OCI-LY7 (cell line): ENCODE data around the gene MTG2. TPM values are rescaled to one million over a fixed set of nuclear protein-coding genes. Genes with fewer than 3 reads are reported as not detected.

Source experiments
- BruUV-seq: library from RNA; stranded (reverse); fragments of 400-500 nt; replicated peaks from 2 replicates; lab custom pipeline; 2021; lab: Mats Ljungman, UMichigan
- CTCF ChIA-PET: fragments of 300-600 bp; sonication (Branson Sonifier 250); formaldehyde crosslinking; loops from one replicate; lab custom pipeline; 2022; ENCODE audit warnings: antibody characterized with exemption; ENCODE audit not compliant: unreplicated experiment; lab: Charles Lee
- POLR2A ChIA-PET: fragments of 300-600 bp; sonication (Branson Sonifier 250); formaldehyde crosslinking; loops from one replicate; lab custom pipeline; 2022; ENCODE audit warnings: antibody characterized with exemption; lab: Charles Lee
- DNase-seq: peaks from one replicate; pipeline ENCODE4 v3.0.0-alpha.2; 2015; ENCODE audit warnings: low spot score
- H2AFZ ChIP-seq: fragments of 200-600 bp; sonication (generic), shearing (Covaris generic); 2 replicates; pipeline ENCODE4 v1.6.1; 2014; ENCODE audit warnings: mild to moderate bottlenecking, antibody characterized with exemption, low read length, moderate library complexity
- H3K27ac ChIP-seq: fragments of 200-600 bp; sonication (generic); 2 replicates; pipeline ENCODE4 v1.5.1; 2014; ENCODE audit warnings: mixed run types, low read depth, mild to moderate bottlenecking, moderate library complexity, low read length, inconsistent platforms; ENCODE audit not compliant: poor library complexity, severe bottlenecking
- H3K36me3 ChIP-seq: fragments of 200-600 bp; sonication (generic); 2 replicates; pipeline ENCODE4 v1.6.1; 2014; ENCODE audit warnings: mild to moderate bottlenecking, antibody characterized with exemption, low read length, moderate library complexity, mixed read lengths; ENCODE audit not compliant: insufficient read depth
- H3K4me1 ChIP-seq: fragments of 200-600 bp; sonication (generic); 2 replicates; pipeline ENCODE4 v1.5.1; 2014; ENCODE audit warnings: mild to moderate bottlenecking, low read length; ENCODE audit not compliant: insufficient read depth, poor library complexity, severe bottlenecking
- H3K4me2 ChIP-seq: fragments of 200-600 bp; sonication (generic); 2 replicates; pipeline ENCODE4 v1.6.1; 2014; ENCODE audit warnings: mild to moderate bottlenecking, low read length
- H3K4me3 ChIP-seq: fragments of 200-600 bp; sonication (generic); 2 replicates; pipeline ENCODE4 v1.5.1; 2014; ENCODE audit warnings: mild to moderate bottlenecking, low read depth, low read length; ENCODE audit not compliant: poor library complexity, severe bottlenecking
- H3K79me2 ChIP-seq: fragments of 200-600 bp; sonication (generic); 2 replicates; pipeline ENCODE4 v1.6.1; 2016; ENCODE audit warnings: low read depth, mild to moderate bottlenecking, low read length, moderate library complexity, mixed read lengths; ENCODE audit not compliant: insufficient read depth
- H3K9me2 ChIP-seq: fragments of 200-600 bp; sonication (generic); 2 replicates; pipeline ENCODE4 v1.6.1; 2016; ENCODE audit warnings: mild to moderate bottlenecking, low read length, mixed read lengths; ENCODE audit not compliant: insufficient read depth
- H3K9me3 ChIP-seq: fragments of 200-600 bp; sonication (generic); 2 replicates; pipeline ENCODE4 v1.6.1; 2014; ENCODE audit warnings: mild to moderate bottlenecking, mixed run types, low read length, mixed read lengths
- H4K20me1 ChIP-seq: fragments of 200-600 bp; sonication (generic); 2 replicates; pipeline ENCODE4 v1.6.1; 2014; ENCODE audit warnings: mild to moderate bottlenecking, antibody characterized with exemption, low read length, moderate library complexity, mixed read lengths; ENCODE audit not compliant: insufficient read depth
- EZH2phosphoT487 ChIP-seq: fragments of 200-600 bp; sonication (generic); IDR thresholded peaks from 2 replicates; pipeline ENCODE4 v1.6.1; 2018; ENCODE audit warnings: low read depth, borderline replicate concordance, mild to moderate bottlenecking, mixed run types, antibody characterized with exemption, low read length, moderate library complexity, mixed read lengths
- intact Hi-C: fragments of 100-400 bp; cut with micrococcal nuclease; formaldehyde crosslinking; loops from one replicate; pipeline ENCODE4 v1.10.0; 2022; ENCODE audit not compliant: unreplicated experiment
- total RNA-seq, 2 experiments: library from RNA; depleted of rRNA in 1 of 2; stranded (reverse); fragments of >200 nt in 1 of 2; shearing (Covaris generic) in 1 of 2; gene quantifications; 2 replicates each; pipeline ENCODE4 v1.2.3, GENCODE V29; 2014 to 2022
- TF ChIP-seq, protein P1 (sequence below): fragments of 200-600 bp; sonication (generic); conservative IDR thresholded peaks from 2 replicates; pipeline ENCODE4 v1.5.1; 2014; ENCODE audit warnings: mild to moderate bottlenecking, antibody characterized with exemption, low read length, moderate library complexity, mixed read lengths

MTG2 gene
- total RNA-seq, 2 experiments from 2014 or later: 24.1 to 37.5 TPM

DNA sequence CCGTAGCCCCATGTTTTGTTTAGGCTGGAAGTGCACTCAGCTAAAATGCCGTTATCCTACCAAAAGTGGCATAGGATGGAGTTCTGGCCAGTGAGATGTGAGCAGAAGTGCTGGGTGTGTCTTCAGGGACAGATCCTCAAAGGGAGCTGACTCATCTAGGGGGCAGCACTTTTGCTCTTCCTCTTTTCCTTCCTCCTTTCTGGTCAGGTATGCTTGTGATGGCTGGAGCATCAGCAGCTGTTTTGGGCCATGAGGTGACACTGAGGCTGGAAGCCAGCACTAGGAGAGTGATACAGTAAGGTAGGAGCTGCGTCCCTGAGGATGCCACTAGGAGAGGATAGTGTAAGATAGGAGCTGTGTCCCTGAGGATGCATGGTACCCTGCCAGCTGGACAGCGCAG, 50.9 kb downstream of the MTG2 start:
- H3K27ac ChIP-seq: no peak overlapping the region
- ChIA-PET POLR2A (no interaction called here), CTCF (no interaction called here)
- no peaks in the 10 kb centered on the region for H4K20me1 ChIP-seq
- DNase-seq: no peak
- no peak overlapping the region for H3K4me3 ChIP-seq
- no peak overlapping the region for H2AFZ ChIP-seq
- H3K4me1 ChIP-seq: peaks cover 6% of the 10 kb centered on the region
- no peaks in the 10 kb centered on the region for H3K9me3 ChIP-seq
- H3K79me2 ChIP-seq: no peaks in the 10 kb centered on the region
- no TSS peak for BruUV-seq
- TF ChIP-seq EZH2phosphoT487: no peak
- TF ChIP-seq, protein P1, sequence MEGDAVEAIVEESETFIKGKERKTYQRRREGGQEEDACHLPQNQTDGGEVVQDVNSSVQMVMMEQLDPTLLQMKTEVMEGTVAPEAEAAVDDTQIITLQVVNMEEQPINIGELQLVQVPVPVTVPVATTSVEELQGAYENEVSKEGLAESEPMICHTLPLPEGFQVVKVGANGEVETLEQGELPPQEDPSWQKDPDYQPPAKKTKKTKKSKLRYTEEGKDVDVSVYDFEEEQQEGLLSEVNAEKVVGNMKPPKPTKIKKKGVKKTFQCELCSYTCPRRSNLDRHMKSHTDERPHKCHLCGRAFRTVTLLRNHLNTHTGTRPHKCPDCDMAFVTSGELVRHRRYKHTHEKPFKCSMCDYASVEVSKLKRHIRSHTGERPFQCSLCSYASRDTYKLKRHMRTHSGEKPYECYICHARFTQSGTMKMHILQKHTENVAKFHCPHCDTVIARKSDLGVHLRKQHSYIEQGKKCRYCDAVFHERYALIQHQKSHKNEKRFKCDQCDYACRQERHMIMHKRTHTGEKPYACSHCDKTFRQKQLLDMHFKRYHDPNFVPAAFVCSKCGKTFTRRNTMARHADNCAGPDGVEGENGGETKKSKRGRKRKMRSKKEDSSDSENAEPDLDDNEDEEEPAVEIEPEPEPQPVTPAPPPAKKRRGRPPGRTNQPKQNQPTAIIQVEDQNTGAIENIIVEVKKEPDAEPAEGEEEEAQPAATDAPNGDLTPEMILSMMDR: no peak
- H3K4me2 ChIP-seq: no peak overlapping the region
- intact Hi-C loops: no loop called here
- no peaks in the 10 kb centered on the region for H3K9me2 ChIP-seq
- no peaks in the 10 kb centered on the region for H3K36me3 ChIP-seq

DNA sequence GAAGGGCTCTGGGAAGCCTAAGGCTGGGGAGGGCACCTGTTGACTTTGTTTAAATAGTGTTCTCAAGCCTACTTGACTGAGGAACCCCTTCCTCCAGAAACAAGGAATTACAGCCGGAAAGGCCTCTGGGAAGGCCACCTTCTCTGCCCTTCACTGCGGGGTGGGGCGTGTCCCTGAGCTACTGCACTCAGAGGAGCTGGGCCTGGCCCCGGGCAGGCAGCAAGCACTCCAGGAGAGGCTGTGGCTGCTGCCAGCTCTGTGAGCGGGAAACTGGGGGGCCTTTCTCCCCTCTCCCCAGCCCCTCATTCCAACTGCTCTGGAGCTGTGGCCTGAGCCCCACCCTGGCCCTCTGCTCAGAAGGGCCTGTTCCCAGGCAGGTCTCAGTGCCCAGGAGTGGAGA, 51.5 kb downstream of the MTG2 start:
- Histone ChIP-seq H3K27ac (no peak overlapping the region), H3K79me2 (0 out of 2 replicates have a peak, but pooled peaks cover 2% of the 10 kb centered on the region), H3K4me1 (peaks cover 11% of the 10 kb centered on the region), H3K9me3 (no peaks in the 10 kb centered on the region), H4K20me1 (no peaks in the 10 kb centered on the region), H3K4me2 (no peak overlapping the region), H2AFZ (no peak overlapping the region), H3K4me3 (no peak overlapping the region), H3K36me3 (no peaks in the 10 kb centered on the region), H3K9me2 (no peaks in the 10 kb centered on the region)
- ChIA-PET CTCF (no interaction called here), POLR2A (no interaction called here)
- no peak for DNase-seq
- intact Hi-C loops: no loop called here
- no peak for TF ChIP-seq EZH2phosphoT487
- TF ChIP-seq, protein P1: no peak
- no TSS peak for BruUV-seq

DNA sequence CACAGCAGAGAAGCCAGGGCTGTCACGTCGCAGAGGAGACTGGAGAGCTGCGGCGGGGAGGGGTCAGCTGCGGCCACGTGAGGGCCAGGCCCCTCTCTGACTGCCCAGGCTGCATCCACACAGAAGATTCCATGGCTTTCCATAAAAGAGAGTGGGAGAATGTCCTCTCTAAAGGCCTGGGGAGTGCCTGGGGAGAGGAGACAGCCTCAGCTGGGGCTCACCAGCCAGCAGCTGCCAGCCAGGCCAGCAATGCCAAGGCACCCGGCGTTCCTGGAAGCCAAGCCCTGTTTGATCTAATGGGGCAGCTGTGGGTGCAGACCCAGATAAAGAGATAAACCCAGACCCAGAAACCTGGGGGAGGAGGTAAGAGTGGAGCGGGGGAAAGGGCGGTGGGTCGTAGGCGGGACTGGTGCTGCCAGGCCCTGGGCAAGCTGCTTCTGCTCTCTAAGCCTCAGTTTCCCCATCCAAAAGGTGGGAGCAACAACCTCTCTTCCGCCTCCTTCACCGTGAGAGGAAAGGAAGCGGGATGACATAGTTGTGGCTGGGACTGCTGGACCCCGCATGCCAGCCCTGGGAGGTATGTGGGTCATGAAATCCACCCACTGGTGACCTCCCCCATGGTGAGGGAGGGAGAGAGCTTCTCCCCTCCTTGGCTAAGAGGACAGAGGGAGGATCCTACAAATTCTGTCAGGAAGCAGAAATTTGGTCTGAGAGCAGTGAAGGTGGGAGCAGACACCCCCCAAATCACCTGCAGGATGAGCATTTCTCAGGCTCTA, 52.4 kb downstream of the MTG2 start:
- Histone ChIP-seq H3K4me2 (no peak overlapping the region), H3K4me1 (peaks cover 15% of the 10 kb centered on the region), H3K4me3 (no peak overlapping the region), H2AFZ (no peak overlapping the region), H3K36me3 (no peaks in the 10 kb centered on the region), H3K79me2 (0 out of 2 replicates have a peak, but pooled peaks cover 4% of the 10 kb centered on the region), H4K20me1 (no peaks in the 10 kb centered on the region), H3K9me3 (no peaks in the 10 kb centered on the region), H3K27ac (no peak overlapping the region), H3K9me2 (no peaks in the 10 kb centered on the region)
- ChIA-PET POLR2A (no interaction called here), CTCF (no interaction called here)
- no TSS peak for BruUV-seq
- DNase-seq: no peak
- no peak for TF ChIP-seq EZH2phosphoT487
- TF ChIP-seq, protein P1: no peak
- intact Hi-C loops: no loop called here
